Ishikawa (cell line): ENCODE measurements around the gene ARHGEF40.

Experiments
- CEBPB ChIP-seq: IDR thresholded peaks from 2 replicates; pipeline ENCODE4 v1.6.1; 2012
- CREB1 ChIP-seq: IDR thresholded peaks from 2 replicates; pipeline ENCODE4 v1.6.1; 2012; ENCODE audit warnings: low read depth
- EGR1 ChIP-seq: IDR thresholded peaks from 2 replicates; pipeline ENCODE4 v1.6.1; 2012
- EP300 ChIP-seq: IDR thresholded peaks from 2 replicates; pipeline ENCODE4 v1.6.1; 2012; ENCODE audit warnings: borderline replicate concordance
- FOXM1 ChIP-seq: IDR thresholded peaks from 2 replicates; pipeline ENCODE4 v1.6.1; 2012; ENCODE audit warnings: low read depth, borderline replicate concordance
- MAX ChIP-seq: IDR thresholded peaks from 2 replicates; pipeline ENCODE4 v1.6.1; 2012
- NFIC ChIP-seq: IDR thresholded peaks from 2 replicates; pipeline ENCODE4 v1.6.1; 2012
- RAD21 ChIP-seq: IDR thresholded peaks from 2 replicates; pipeline ENCODE4 v1.6.1; 2012; ENCODE audit warnings: low read depth
- REST ChIP-seq: IDR thresholded peaks from 2 replicates; pipeline ENCODE4 v1.6.1; 2012; ENCODE audit warnings: low read depth, mild to moderate bottlenecking
- TAF1 ChIP-seq: IDR thresholded peaks from 2 replicates; pipeline ENCODE4 v1.6.1; 2012; ENCODE audit warnings: low read depth, mild to moderate bottlenecking
- TCF12 ChIP-seq: IDR thresholded peaks from 2 replicates; pipeline ENCODE4 v1.6.1; 2012; ENCODE audit warnings: low read depth
- TEAD4 ChIP-seq: IDR thresholded peaks from 2 replicates; pipeline ENCODE4 v1.6.1; 2012
- USF1 ChIP-seq: IDR thresholded peaks from 2 replicates; pipeline ENCODE4 v1.6.1; 2012
- YY1 ChIP-seq: IDR thresholded peaks from 2 replicates; pipeline ENCODE4 v1.6.1; 2012; ENCODE audit warnings: low read depth
- ZBTB7A ChIP-seq: IDR thresholded peaks from 2 replicates; pipeline ENCODE4 v1.6.1; 2012; ENCODE audit warnings: low read depth

Gene ARHGEF40

GRCh38 chr14:21078287-21078686 is 8.2 kb downstream of the ARHGEF40 start:
- TF ChIP-seq EP300 (no peak), RAD21 (no peak), NFIC (no peak), TEAD4 (no peak), CEBPB (no peak), CREB1 (no peak), EGR1 (no peak), TAF1 (no peak), ZBTB7A (no peak)

- TF ChIP-seq FOXM1 (no peak), EGR1 (no peak), TAF1 (no peak), YY1 (no peak), RAD21 (no peak), CEBPB (no peak), ZBTB7A (no peak), TEAD4 (no peak), USF1 (no peak), EP300 (no peak), NFIC (no peak), REST (no peak), TCF12 (no peak), CREB1 (no peak)
These were observed 8.6 kb downstream of the ARHGEF40 start for GRCh38 chr14:21078726-21079125.

- TF ChIP-seq MAX (no peak), YY1 (no peak), EGR1 (no peak)
These were observed 11.5 kb downstream of the ARHGEF40 start for GRCh38 chr14:21081521-21082142.

GRCh38 chr14:21083565-21084325 is 13.6 kb downstream of the ARHGEF40 start:
- no peak for TF ChIP-seq TAF1
- no peak for TF ChIP-seq EGR1
- no peak for TF ChIP-seq MAX
- TF ChIP-seq EP300: no peak
- TF ChIP-seq NFIC: no peak
- TF ChIP-seq REST: no peak
- TF ChIP-seq YY1: no peak
- TF ChIP-seq TCF12: no peak
- no peak for TF ChIP-seq CREB1
- no peak for TF ChIP-seq RAD21
- no peak for TF ChIP-seq TEAD4
- no peak for TF ChIP-seq USF1
- TF ChIP-seq FOXM1: no peak
- TF ChIP-seq ZBTB7A: no peak
- TF ChIP-seq CEBPB: no peak

GRCh38 chr14:21084396-21084795 is 14.3 kb downstream of the ARHGEF40 start:
- no peak for TF ChIP-seq EP300
- TF ChIP-seq TCF12: no peak
- TF ChIP-seq TAF1: no peak
- TF ChIP-seq FOXM1: no peak
- no peak for TF ChIP-seq CEBPB
- TF ChIP-seq TEAD4: no peak
- no peak for TF ChIP-seq REST
- TF ChIP-seq CREB1: no peak
- TF ChIP-seq MAX: no peak
- TF ChIP-seq RAD21: no peak
- TF ChIP-seq YY1: no peak
- no peak for TF ChIP-seq ZBTB7A
